Activated CD4-positive, alpha-beta T cell treated with anti-CD3 and anti-CD28 coated beads, Interleukin-10, Interleukin-2, amounts not matched to agents 100 ng/mL and 50 ng/mL, durations not matched to agents 16 hours and 8 hours (primary cell): ENCODE measurements around the gene SAE1.
"Not testable (repeated sequence)": the region's sequence is repeated elsewhere in the genome, so short reads cannot be mapped to it uniquely, and the experiment has no call there.

ENCODE experiments used
- DNase-seq: peaks from one replicate; pipeline ENCODE4 v3.0.0-alpha.2; 2020

SAE1 gene

DNA sequence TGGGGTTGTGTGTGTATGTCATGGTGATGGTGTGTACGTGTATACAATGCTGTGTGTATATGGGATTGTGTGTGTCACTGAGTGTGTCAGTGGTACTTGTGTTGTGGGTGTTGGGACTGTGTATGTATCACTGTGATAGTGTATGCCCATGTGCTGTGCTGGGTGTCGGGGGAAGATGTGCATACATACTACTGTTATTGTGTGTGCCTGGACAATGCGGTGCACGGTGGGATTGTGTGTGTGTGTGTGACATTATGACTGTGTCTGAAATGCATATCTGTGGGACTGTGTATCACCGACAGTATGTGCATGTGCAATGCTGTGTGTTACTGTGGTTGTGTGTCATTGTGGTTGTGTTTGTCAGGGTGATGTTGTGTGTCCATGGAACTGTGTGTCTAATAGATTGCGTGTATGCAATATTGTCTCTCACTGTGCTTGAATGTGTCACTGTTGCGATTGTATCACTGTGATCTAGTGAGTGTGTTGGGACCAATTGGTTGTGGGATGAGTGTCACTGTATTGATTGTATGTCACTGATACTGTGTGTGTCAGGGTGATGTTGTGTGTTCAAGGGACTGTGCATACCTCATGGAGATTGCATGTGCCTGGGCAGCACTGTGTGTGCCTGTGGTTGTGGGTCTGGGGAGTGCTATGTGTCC lies 111.4 kb downstream of the SAE1 start:
- no peak for DNase-seq

DNA sequence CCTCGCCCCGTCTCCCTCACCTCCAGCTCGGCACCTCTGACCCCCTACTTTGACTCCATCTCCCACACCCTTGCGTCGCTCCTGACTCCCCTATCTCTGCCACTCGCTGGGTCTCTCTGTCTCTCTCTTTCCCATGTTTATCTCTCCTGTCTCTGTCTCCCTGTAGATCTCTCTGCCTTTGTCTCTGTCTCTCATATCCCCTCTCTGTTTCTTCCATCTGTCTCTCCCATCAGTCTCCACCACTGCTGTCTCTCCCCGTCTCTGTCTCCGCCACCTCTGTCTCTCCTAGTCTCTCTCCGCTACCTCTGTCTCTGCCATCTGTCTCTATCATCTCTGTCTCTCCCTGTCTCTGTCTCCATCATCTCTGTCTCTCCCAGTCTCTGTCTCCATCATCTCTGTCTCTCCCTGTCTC lies 112.7 kb downstream of the SAE1 start:
- no peak for DNase-seq

DNA sequence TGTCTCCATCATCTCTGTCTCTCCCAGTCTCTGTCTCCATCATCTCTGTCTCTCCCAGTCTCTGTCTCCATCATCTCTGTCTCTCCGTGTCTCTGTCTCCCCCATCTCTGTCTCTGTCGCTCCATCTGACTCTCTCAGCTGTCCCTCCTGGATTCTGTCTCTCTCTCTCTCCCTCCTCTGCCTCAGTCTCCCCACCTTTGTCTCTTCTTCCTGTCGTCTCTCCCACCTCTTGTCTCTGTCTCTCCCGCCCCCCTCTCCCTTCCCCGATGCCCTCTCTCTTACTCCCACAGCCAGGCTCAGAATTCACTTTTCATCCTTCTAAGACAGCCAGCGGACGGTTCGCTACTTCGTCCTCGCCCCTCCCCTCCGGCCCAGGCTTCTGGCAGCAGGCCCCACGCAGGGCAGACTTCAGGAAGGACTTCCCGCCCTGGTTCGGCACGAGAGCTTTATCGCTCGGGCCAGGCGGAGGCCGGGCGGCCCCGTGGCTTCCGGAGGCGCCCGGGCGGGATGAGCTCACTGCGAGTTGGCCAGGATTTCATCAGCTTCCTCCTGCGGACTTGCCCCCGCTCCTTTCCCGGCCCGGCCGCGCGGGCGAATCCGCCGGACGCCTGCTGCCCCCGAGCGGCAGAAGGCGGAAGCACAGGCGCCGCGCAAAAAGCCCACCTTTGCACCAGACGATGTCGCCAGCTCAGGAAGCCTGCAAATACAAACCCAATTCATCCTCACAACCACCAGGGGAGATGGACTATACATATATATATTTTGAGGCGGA lies 113.3 kb downstream of the SAE1 start:
- DNase-seq = peak; percentile 97

DNA sequence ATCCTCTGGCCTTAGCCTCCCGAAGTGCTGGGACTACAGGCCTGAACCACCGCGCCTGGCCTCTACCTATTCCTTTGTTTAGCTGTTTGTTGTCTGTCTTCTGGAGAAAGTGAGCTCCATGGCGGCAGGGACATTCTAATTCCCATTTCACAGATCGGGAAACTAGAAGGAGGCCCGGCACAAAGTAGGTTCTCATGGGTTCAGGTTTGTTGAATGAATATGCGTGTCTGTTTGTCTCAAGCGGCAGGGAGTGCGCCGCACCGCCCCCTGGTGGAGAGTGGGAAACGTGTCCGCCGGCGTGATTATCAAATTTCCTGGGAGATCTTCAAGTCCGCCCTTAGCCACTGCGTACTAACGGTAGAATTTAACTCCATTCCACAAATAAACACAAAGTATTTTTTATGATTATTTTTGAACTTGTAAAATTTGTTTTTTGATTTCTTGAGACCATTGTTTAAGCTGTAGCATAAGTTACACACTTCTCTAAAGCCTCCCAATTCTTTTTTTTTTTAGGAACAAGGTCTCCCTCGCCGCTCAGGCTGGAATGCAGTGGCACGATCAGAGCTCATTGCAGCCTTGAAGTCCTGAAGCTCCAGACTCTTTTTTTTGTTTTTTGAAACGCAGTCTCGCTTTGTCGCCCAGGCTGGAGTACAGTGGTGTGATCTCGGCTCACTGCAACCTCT lies 116.8 kb downstream of the SAE1 start:
- peak; percentile 84 for DNase-seq

DNA sequence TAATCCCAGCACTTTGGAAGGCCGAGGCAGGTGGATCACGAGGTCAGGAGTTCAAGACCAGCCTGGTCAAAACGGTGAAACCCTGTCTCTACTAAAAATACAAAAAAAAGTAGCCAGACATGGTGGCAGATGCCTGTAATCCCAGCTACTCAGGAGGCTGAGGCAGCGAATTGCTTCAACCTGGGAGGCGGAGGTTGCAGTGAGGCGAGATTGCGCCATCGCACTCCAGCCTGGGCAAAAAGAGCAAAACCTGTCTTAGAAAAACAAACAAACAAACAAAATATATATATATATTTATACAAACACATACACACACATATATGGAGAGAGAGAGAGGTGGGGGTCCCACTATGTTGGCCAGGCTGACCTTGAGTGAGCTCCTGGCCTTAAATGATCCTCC lies 122.4 kb downstream of the SAE1 start:
- not testable (repeated sequence) for DNase-seq

DNA sequence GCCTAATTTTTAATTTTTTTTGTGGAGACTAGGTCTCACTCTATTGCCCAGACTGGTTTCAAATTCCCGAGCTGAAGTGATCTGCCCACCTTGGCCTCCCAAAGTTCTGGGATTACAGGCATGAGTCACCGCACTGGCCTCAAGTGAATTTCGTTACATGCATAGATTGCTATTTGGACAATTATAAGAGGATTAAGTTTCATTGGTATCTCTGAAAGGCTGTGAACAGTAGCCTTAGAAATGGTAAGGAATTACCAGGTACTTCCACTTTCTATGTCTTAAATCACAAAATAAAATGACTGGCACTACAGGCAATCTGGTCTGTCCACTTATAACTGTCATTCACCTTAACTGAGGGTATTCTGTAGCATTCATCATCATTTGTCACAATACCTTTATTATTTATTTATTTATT lies 122.8 kb downstream of the SAE1 start:
- no peak for DNase-seq

DNA sequence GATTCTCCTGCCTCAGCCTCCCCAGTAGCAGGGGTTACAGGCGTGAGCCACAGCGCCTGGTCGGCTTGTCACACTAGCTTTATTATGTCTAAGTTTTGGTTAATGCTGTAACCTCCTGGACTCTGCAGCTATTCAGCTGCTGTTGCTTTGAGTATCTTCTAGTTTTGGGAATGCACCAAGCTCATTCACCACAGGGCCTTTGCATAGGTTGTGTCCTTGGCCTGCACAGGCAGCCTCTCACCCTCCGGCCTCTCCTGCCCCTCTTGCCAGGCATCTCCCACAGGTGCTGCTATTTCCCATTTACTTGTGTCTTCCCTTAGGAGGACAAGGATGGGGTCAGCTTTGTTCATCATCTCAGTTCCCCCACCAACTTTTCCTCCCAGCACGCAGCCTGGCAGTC lies 123.3 kb downstream of the SAE1 start:
- DNase-seq = no peak

DNA sequence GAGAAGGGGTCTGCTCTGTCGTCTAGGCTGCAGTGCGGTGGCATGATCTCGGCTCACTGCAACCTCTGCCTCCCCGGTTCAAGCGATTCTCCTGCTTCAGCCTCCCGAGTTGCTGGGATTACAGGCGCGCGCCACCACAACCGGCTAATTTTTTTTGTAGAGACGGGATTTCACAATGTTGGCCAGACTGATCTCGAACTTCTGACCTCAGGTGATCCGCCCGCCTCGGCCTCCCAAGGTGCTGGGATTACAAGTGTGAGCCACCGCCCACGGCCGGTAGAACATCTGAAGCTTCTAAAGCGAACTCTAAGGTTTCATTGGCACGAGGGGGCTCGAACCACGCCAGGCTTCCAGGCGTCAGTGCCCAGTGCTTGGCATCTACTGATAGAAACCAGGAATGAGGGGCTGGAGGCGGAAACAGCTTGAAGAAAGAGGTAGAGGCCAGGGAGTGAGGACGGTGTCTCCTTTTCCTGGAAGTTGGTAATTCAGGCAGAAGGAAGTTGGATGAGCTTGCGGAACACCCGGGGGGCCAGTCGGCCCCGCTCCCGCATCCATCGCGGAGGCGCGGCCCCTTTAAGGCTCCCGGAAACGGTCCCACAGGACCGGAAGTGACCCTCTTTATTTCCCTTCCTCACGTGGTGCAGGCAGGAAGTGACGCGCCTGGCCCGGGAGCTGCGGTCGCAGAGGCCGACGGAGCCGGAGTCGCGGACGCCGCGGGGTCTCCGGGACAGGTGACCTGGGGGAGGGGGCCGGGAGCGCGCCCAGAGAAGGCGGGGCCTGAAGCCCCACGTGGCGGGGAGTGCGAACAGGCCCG lies 125.5 kb downstream of the SAE1 start, which contains the start of gene CCDC9:
TSS of gene CCDC9 (plus strand) at position 647 of the 814 bp plus-strand sequence. CDS start 1,876 bp downstream, outside the sequence.
- peak; percentile 97 for DNase-seq

DNA sequence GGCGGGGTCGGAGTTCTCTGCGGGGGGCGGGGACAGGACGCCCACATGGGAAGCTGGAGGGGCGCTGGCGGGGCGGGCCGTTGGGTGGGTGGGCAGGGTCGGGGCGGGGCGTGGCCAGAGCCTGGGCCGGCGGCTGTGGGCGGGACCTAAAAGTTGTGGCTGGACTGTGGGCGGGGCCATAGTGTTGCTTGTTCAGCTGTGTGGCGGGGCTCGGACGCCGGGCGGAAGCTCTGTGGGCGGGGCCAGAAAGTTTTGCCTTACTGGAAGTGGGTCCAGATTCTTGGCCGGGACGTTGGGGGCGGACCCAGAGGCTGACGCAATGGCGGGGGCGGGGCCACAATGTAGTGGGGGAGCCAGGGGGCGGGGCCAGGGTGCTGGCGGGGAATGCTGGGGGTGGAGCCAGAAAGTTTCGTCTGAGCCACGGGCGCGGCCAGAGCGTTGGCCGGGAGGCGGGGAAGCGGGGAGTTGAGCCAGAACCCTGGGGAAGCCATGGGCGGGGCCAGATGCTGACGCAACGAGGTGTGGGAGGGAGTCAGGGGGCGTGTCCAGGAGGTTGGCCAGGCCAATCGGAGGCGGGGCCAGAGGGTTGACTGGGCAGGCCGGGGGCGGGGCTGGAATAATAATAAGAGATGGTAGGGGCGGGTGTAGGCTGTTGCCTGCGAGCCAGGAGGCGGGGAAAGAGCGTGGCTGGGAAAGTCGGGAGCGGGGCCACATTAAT lies 126.2 kb downstream of the SAE1 start:
- peak; percentile 100 for DNase-seq

DNA sequence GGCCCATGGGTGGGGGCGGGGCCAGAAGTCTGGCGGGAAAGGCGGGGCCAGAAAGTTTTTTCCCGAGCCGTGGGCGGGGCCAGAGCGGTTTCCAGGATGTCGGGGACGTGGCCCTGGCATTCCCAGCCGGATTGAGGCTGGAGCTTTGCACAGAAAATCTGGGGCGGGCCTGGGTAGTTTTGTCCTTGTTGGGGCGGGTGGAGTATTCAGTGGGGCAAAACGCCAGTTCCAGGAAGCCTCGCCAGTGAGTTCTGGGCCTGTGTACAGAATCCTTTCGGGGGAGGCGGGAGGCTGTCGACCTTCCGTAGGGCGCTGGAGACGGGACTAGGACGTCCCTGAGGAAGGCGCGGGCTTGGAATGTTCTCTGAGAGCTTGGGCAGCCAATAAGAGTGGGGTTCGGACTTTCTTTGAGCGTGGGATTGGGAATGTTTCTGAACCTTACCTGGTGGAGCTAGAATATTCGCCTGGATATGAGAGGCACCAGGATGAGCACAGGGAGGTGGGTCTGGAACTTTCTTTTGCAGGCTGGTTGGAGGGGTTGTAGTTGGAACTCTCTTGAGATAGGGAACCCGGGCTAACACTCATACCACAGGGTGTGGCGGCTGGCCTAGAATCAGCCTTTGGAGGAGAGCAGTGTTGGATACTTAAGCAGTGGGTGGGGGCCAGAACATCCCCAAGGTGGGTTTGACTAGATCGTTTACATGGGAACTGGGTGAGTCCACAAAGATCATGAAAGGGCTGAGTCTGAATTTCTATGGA lies 127.0 kb downstream of the SAE1 start:
- no peak for DNase-seq

DNA sequence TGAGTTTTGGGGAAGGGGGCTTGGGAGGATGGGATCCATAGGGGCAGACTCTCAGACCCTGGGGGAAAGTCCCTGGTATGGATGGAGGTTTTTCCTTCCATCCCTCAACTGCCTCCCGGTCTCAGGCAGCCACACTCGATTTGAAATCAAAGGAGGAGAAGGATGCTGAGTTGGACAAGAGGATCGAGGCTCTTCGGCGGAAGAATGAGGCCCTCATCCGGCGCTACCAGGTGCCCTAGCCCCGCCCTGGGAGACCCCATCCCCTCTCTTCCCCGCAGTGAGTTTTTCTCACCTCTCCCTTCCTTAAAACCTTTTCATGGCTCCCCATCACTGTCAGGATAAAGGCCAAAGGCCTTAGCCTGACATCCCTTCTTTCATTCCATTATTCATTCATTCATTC lies 127.8 kb downstream of the SAE1 start:
- no peak for DNase-seq

DNA sequence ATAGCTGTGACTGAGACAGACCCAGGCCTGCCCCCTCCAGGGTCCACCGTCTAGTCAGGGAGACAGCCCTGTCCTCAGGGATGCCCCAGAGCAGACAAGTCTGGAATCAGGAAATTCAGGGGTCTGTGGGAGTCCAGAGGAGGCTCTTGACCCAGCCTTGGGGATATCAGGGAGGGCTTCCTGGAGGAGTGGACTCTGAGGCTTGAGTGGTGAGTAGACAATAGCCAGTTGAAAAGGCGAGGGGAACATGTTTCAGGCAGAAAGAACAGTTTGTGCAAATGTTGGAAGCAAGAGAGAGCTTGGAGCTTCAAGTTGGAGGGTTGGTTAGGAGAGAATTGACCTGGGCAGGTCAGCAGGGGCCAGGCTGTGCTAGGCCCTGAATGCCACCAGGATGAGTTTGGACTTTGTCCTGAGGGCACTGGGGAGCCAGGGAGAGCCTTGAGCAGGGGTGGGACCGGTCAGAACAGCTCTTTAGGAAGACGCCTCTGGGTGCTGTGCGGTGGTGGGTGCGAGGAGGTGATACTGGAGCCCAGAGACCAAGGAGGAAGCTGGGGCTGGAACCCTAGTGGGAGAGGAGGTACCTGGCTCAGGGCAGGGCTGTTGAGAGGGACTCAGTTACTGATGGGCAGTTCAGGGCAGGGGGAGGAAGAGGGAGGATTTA lies 128.4 kb downstream of the SAE1 start:
- DNase-seq = no peak
